Measurements from ENCODE around the gene SLC12A4.
"Not testable (repeated sequence)": the region's sequence is repeated elsewhere in the genome, so short reads cannot be mapped to it uniquely, and the experiment has no call there.

SLC12A4 gene

DNA sequence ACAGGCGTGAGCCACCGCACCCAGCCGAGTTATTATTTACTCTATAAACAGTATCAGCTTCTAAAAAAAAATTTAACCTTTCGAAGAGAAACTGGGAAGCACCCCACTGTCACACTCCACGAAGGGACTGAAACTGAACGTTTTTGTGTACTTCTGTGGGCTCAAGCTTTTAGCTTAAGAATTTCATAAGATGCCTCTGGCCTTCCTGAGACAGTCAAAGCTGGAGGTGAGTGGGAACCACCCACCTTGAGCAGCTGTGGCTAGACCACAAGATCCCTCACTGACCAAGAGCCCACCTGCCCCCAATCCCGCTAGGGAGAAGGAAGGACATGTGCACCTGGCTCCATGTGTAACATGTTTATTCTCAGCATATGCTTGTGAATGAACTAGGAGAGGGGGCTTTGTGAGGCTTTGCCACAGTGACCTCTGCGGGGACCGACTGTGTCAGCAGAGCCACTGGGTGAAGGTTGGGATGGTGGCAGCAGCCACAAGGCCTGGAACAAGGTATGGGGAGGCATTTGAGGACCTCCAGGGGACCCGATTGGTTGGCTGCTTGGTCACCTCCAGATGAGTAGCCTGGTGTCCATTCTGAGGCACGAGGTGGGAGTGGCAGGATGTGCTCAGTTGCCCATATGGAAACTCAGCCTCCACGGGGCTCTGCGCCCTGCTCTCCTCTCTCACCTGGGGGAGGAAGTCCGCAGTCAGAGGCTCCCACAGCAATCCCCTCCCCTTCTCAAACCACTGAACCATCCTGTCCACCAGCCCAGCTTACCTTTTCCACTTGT lies 7.1 kb upstream of the SLC12A4 start:
- TF ChIP-seq, protein P1, sequence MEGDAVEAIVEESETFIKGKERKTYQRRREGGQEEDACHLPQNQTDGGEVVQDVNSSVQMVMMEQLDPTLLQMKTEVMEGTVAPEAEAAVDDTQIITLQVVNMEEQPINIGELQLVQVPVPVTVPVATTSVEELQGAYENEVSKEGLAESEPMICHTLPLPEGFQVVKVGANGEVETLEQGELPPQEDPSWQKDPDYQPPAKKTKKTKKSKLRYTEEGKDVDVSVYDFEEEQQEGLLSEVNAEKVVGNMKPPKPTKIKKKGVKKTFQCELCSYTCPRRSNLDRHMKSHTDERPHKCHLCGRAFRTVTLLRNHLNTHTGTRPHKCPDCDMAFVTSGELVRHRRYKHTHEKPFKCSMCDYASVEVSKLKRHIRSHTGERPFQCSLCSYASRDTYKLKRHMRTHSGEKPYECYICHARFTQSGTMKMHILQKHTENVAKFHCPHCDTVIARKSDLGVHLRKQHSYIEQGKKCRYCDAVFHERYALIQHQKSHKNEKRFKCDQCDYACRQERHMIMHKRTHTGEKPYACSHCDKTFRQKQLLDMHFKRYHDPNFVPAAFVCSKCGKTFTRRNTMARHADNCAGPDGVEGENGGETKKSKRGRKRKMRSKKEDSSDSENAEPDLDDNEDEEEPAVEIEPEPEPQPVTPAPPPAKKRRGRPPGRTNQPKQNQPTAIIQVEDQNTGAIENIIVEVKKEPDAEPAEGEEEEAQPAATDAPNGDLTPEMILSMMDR (IDR thresholded peaks at IDR 0.05) = no peak
- H3K27ac ChIP-seq = no peak overlapping the region
- no peak for DNase-seq (ENCODE audit: low spot score)
- no peak overlapping the region for H3K4me3 ChIP-seq

DNA sequence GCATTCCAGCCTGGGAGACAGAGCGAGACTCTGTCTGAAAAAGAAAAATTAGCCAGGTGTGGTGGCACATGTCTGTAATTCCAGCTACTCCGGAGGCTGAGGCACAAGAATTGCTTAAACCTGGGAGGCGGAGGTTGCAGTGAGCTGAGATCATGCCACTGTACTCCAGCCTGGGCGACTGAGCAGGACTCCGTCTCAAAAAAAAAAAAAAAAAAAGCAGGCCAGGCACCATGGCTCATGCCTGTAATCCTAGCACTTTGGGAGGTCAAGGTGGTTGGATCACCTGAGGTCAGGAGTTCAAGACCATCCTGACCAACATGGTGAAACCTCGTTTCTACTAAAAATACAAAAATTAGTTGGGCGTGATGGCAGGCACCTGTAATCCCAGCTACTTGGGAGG lies 3.8 kb upstream of the SLC12A4 start:
- H3K27ac ChIP-seq; DNase-seq (ENCODE audit: low spot score); H3K4me3 ChIP-seq: not testable (repeated sequence)

DNA sequence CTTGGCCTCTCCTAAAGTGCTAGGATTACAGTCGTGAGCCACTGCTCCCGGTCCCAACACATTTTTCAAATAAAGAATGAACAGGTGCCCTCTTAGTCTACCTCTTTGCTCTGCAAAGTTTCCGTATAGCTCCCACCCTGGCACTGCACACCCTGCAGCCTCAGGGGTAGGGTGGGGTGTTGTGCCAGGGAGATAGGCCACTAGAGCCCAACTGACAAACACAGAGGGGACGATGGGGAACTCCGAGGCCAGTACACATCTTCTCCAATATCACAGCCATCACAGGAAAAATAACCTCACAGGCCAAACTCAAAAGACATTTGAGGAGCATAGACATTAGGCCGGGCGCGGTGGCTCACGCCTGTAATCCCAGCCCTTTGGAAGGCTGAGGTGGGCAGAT lies 2.7 kb upstream of the SLC12A4 start:
- DNase-seq (ENCODE audit: low spot score) = no peak
- no peak overlapping the region for H3K4me3 ChIP-seq
- no peak overlapping the region for H3K27ac ChIP-seq
- TF ChIP-seq, protein P1 (IDR thresholded peaks at IDR 0.05) = no peak

DNA sequence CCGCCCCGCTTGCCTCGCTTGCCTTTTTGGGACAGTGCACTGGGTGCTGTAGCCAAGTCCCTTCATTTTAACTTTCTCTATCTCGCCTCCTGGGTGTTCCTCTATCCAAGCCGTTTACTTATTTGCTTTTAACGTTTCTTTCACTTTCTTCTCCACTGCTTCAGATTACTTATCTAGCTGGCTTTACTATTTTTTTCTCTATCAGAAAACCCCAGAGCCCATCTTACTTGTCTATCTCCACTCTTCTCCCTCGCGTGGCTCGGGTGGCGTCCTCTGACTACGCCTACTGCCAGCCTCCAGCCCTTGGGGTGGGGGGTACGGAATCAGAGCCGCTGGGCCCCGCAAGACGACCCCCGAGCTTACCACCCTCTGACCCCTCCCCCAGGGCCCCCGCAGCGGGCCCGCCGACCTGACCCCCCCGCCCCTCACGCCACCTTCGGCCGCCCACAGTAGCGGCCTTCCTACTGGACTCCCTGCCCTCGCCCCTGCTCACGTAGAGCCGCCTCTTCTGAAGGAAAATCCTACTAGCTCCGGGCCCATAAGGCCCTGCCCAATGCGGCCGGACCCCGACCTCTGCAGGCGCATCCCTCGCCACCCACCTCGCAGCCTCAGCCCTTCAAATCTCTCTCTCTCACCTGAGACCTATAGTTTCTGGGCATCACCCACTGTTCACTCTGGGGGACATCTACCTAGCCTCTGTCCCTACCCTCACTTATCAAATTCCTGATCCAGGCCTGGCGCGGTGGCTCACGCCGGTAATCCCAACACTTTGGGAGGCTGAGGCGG lies 1.0 kb upstream of the SLC12A4 start:
- DNase-seq (ENCODE audit: low spot score) = no peak
- TF ChIP-seq, protein P1 (IDR thresholded peaks at IDR 0.05) = no peak
- peak overlapping the region; percentile 93 for H3K4me3 ChIP-seq
- H3K27ac ChIP-seq = peak overlapping the region; percentile 98

DNA sequence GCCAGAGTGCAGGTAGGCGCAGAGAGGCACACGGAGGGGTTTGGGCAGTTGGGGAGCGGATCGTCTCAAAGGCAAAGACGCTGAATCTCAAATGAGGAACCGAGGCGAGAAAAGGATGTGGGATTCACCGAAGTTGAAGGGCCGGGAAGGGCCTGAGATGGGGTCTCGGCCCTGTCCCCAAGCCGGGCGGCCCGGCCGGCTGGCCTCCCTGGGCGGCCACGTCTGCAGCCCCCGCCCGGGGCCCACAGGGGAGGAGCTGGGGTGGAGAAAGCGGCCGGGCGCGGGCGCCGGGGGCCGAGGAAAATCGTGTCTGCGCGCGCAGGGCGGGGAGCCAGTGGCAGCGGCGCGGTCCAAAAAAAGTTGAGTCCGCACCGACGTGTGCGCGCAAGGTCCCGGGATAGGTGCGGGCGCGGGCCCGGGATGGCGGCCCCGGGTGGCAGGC lies 458 bp downstream of the SLC12A4 start:
- DNase-seq (ENCODE audit: low spot score) = no peak
- peak overlapping the region; percentile 98 for H3K27ac ChIP-seq
- H3K4me3 ChIP-seq = peak overlapping the region; percentile 93
- TF ChIP-seq, protein P1 (IDR thresholded peaks at IDR 0.05) = no peak

DNA sequence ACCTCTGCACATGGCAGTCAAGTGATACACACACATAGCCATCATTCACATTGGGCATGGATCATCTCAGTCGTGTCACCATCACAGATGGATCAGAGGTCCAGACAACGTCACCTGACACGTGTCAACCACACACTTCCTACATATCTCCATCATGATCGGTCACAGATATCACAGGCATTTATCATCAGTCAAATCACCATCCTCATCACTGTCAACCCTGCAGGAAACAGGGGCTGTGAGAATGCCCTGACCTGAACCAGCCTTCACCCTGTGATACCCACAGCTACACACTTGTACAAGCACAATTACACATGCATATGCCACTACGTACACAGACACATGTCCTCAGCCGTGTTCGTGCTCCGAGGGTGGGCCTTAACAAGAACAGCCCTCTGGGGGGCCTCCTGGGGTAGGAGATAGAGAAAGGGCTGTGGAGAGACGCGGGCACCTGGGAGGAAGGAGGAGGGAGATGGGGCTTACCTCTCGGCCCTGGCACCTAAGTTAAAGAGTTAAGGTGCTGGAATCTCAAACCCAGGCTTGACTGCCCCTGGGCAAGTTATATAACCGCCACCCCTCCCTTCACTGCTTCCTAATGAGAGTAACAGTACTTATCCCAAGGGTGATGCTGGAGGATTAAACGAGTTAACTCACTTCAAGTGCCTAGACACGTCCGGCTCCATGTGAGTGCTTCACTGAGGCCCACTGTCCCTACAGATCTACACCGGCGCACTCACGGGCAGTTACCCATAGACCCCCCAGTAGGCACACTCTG lies 1.1 kb downstream of the SLC12A4 start:
- TF ChIP-seq, protein P1 (IDR thresholded peaks at IDR 0.05) = no peak
- Histone ChIP-seq H3K27ac (peak overlapping the region; percentile 98), H3K4me3 (peak overlapping the region; percentile 93)
- no peak for DNase-seq (ENCODE audit: low spot score)

DNA sequence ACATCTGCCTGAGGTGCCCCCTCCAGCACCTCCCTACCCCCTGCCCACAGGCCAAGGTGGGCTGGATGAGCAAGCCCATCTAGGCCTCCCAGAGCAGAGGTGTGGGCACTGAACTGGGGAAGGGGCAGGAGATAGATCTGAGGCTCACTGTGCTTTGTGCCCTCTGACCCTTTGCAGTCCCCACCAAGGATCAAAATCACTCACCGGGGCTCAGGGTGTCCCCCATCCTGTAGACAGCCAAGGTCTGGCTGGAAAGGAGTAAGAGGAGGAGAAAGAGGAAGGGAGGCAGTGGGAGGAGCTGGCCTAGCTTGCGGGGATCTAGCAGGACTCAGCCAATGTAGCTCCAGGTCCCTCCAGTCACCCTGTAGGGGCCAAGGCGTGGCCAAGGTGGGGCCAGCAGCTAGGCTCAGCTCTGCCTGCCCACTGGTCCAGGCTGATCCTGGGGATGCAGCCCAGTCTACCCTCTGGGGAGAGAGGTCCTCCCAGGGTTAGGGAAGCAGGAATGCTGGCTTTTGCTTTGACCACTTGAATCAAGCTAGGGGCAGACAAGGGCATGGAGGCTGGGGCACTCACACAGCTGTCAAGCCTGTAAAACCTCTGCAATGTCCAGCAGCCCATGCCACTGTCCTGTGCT lies 1.8 kb downstream of the SLC12A4 start:
- Histone ChIP-seq H3K27ac (peak overlapping the region; percentile 98), H3K4me3 (peak overlapping the region; percentile 93)
- no peak for DNase-seq (ENCODE audit: low spot score)
- TF ChIP-seq, protein P1 (IDR thresholded peaks at IDR 0.05) = no peak
